K562 (cell line): Measurements from ENCODE around the gene INO80C. TPM values are rescaled to one million over a fixed set of nuclear protein-coding genes. Genes with fewer than 3 reads are reported as not detected.

Experiments used
- BCL6 ChIP-seq: fragments of 250-450 bp; sonication (Bioruptor Pico); IDR thresholded peaks from 2 replicates; pipeline ENCODE4 v1.4.0; 2020
- DACH1 ChIP-seq: fragments of 450-650 bp; IDR thresholded peaks from 2 replicates; pipeline ENCODE4 v1.6.1; 2018; ENCODE audit not compliant: partially characterized antibody
- ERF ChIP-seq: fragments of 450-650 bp; formaldehyde crosslinking; IDR thresholded peaks from 2 replicates; pipeline ENCODE4 v1.4.0; 2020; ENCODE audit warnings: mild to moderate bottlenecking, mixed read lengths
- FOXA1 ChIP-seq: fragments of 450-650 bp; IDR thresholded peaks from 2 replicates; pipeline ENCODE4 v1.6.1; 2016; ENCODE audit warnings: mild to moderate bottlenecking, borderline replicate concordance
- HIVEP1 ChIP-seq: fragments of 250-450 bp; sonication (Bioruptor Pico); IDR thresholded peaks from 2 replicates; pipeline ENCODE4 v1.4.0; 2020; ENCODE audit warnings: mild to moderate bottlenecking
- ILF3 ChIP-seq: fragments of 450-650 bp; IDR thresholded peaks from 2 replicates; pipeline ENCODE4 v1.6.1; 2018; ENCODE audit warnings: antibody characterized with exemption, mild to moderate bottlenecking, moderate library complexity, borderline replicate concordance
- MLX ChIP-seq, 2 experiments: fragments of 450-650 bp in 1 of 2; sonication (generic) in 1 of 2; formaldehyde crosslinking; conservative IDR thresholded peaks; 2 replicates each; pipeline versions ENCODE4 v1.4.0 to v1.8.1; 2020 to 2022; ENCODE audit warnings: mild to moderate bottlenecking in 1 of 2, missing genetic modification reagents in 1 of 2
- PHF21A ChIP-seq: fragments of 450-650 bp; IDR thresholded peaks from 2 replicates; pipeline ENCODE4 v1.6.1; 2017; ENCODE audit warnings: low read depth, borderline replicate concordance
- TAL1 ChIP-seq: fragments of 450-650 bp; IDR thresholded peaks from 2 replicates; pipeline ENCODE4 v1.6.1; 2016; ENCODE audit warnings: mild to moderate bottlenecking
- ZBTB40 ChIP-seq, 2 experiments: fragments of 450-650 bp in 1 of 2; sonication (generic) in 1 of 2; formaldehyde crosslinking in 1 of 2; IDR thresholded peaks; 2 replicates each; pipeline versions ENCODE4 v1.7.1 to v1.9.0; 2016 to 2022; ENCODE audit warnings: inconsistent platforms in 1 of 2, mild to moderate bottlenecking in 1 of 2, missing genetic modification reagents in 1 of 2
- ZFX ChIP-seq: sonication (generic); formaldehyde crosslinking; IDR thresholded peaks from 2 replicates; pipeline ENCODE4 v1.8.0; 2022; ENCODE audit warnings: mild to moderate bottlenecking, missing genetic modification reagents, moderate library complexity
- ZNF175 ChIP-seq: fragments of 200-800 bp; sonication (Bioruptor generic); IDR thresholded peaks from 2 replicates; pipeline ENCODE4 v1.6.1; 2016; ENCODE audit warnings: low read depth, mild to moderate bottlenecking, missing genetic modification characterization, missing compliant biosample characterization
- ZNF507 ChIP-seq: conservative IDR thresholded peaks from 2 replicates; pipeline ENCODE4 v1.6.1; 2017; ENCODE audit warnings: missing genetic modification characterization, missing compliant biosample characterization
- ZNF764 ChIP-seq: fragments of 250-450 bp; sonication (Bioruptor Pico); IDR thresholded peaks from 2 replicates; pipeline ENCODE4 v1.4.0; 2020; ENCODE audit warnings: low read depth, mild to moderate bottlenecking, moderate library complexity
- polyA plus RNA-seq, 8 experiments: library from polyadenylated mRNA; depleted of rRNA in 4 of 8; stranded (reverse) in 5 of 8; unstranded in 3 of 8; fragments of >200 nt; fragmentation: Nextera tagmentation in 2 of 8; fragmentation: Illumina TruSeq in 1 of 8; extraction: Ambion mirVana in 2 of 8; extraction: Trizol in 1 of 8; gene quantifications; 2 replicates each; pipeline versions ENCODE4 v1.2.1 to v1.2.3, GENCODE V29; 2011 to 2014; ENCODE audit warnings: inconsistent platforms in 1 of 8, missing spikeins in 1 of 8
- total RNA-seq, 7 experiments: library from RNA; depleted of rRNA in 6 of 7; stranded (reverse); fragments of >200 nt in 6 of 7; fragmentation: Illumina TruSeq in 2 of 7; extraction: Trizol in 2 of 7; gene quantifications; 2 replicates each; pipeline versions ENCODE4 v1.2.1 to v1.2.3, GENCODE V29; 2011 to 2021; ENCODE audit warnings: low replicate concordance in 1 of 7
- TF ChIP-seq, protein P1 (sequence below): fragments of 450-650 bp; IDR thresholded peaks from 2 replicates; pipeline ENCODE4 v1.6.1; 2016; ENCODE audit warnings: borderline replicate concordance
- TF ChIP-seq, protein P2 (sequence below): fragments of 250-450 bp; sonication (Bioruptor Pico); IDR thresholded peaks from 2 replicates; pipeline ENCODE4 v1.5.1; 2021; ENCODE audit warnings: mild to moderate bottlenecking

The INO80C gene
- total and polyA plus RNA-seq, 9 of the 15 experiments (the other 6 are each of a cell fraction or from before 2014, with no cell fraction given): 14.3 to 53.3 (median 46.6) TPM

- TF ChIP-seq ZBTB40 (IDR thresholded peaks at IDR 0.05) (no peak), ZBTB40 (CRISPR knock-in tag; IDR thresholded peaks at IDR 0.05) (no peak), PHF21A (no peak), ZNF507 (no peak), TAL1 (no peak), ZNF175 (no peak), ZFX (CRISPR knock-in tag) (no peak), ERF (CRISPR knock-in tag) (no peak), ILF3 (no peak), FOXA1 (no peak), BCL6 (CRISPR knock-in tag) (no peak), DACH1 (no peak), ZNF764 (CRISPR knock-in tag) (no peak), HIVEP1 (no peak), MLX (CRISPR knock-in tag; conservative IDR thresholded peaks at IDR 0.05) (no peak)
- TF ChIP-seq, protein P1, sequence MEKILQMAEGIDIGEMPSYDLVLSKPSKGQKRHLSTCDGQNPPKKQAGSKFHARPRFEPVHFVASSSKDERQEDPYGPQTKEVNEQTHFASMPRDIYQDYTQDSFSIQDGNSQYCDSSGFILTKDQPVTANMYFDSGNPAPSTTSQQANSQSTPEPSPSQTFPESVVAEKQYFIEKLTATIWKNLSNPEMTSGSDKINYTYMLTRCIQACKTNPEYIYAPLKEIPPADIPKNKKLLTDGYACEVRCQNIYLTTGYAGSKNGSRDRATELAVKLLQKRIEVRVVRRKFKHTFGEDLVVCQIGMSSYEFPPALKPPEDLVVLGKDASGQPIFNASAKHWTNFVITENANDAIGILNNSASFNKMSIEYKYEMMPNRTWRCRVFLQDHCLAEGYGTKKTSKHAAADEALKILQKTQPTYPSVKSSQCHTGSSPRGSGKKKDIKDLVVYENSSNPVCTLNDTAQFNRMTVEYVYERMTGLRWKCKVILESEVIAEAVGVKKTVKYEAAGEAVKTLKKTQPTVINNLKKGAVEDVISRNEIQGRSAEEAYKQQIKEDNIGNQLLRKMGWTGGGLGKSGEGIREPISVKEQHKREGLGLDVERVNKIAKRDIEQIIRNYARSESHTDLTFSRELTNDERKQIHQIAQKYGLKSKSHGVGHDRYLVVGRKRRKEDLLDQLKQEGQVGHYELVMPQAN: no peak
- TF ChIP-seq, protein P2, sequence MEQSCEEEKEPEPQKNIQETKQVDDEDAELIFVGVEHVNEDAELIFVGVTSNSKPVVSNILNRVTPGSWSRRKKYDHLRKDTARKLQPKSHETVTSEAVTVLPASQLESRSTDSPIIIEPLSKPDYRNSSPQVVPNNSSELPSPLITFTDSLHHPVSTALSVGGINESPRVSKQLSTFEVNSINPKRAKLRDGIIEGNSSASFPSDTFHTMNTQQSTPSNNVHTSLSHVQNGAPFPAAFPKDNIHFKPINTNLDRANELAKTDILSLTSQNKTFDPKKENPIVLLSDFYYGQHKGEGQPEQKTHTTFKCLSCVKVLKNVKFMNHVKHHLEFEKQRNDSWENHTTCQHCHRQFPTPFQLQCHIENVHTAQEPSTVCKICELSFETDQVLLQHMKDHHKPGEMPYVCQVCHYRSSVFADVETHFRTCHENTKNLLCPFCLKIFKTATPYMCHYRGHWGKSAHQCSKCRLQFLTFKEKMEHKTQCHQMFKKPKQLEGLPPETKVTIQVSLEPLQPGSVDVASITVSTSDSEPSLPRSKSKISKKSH: no peak
- TF ChIP-seq, all 486 proteins: peak for 0
These were observed 9.4 kb upstream of the INO80C start (continued) for GRCh38 chr18:35507192-35507591.
